ENCODE results near the gene SLC6A7.

- TF ChIP-seq GABPA (IDR thresholded peaks at IDR 0.05; ENCODE audit: low read depth) (no peak), CTCF (IDR thresholded peaks at IDR 0.05) (no peak), EZH2phosphoT487 (IDR thresholded peaks at IDR 0.05; ENCODE audit: borderline replicate concordance, low read depth) (no peak), POLR2AphosphoS5 (IDR thresholded peaks at IDR 0.05; ENCODE audit: low read depth, low read length) (no peak), IRF3 (IDR thresholded peaks at IDR 0.05; ENCODE audit: low read depth, low read length) (no peak), TCF12 (IDR thresholded peaks at IDR 0.05) (no peak), EP300 (IDR thresholded peaks at IDR 0.05; ENCODE audit: borderline replicate concordance in 1 of 2, low read depth in 1 of 2, low read length in 1 of 2) (no peak)
Measured at GRCh38 chr5:150255659-150256409, 66.0 kb downstream of the SLC6A7 start.
